ENCODE results near the gene REV3L. TPM values are rescaled to one million over a fixed set of nuclear protein-coding genes. Genes with fewer than 3 reads are reported as not detected.

Gene REV3L
- total and polyA plus RNA-seq, 9 of the 15 experiments (the other 6 are each of a cell fraction or from before 2014, with no cell fraction given): 5.5 to 24.4 (median 14.4) TPM

GRCh38 chr6:111492499-111492898 lies 9.5 kb upstream of the REV3L start:
- Histone ChIP-seq H3K79me2 (ENCODE audit: control insufficient read depth, insufficient read depth, low read length) (no peaks in the 10 kb centered on the region), H2AFZ (ENCODE audit: low read depth, low read length) (no peak overlapping the region), H3K9me1 (ENCODE audit: control insufficient read depth, insufficient read depth, low read length) (no peaks in the 10 kb centered on the region), H3K4me1 (replicated peaks in 1 of 2; ENCODE audit: control insufficient read depth in 2 of 2, insufficient read depth in 2 of 2, low read length in 2 of 2) (no peaks in the 10 kb centered on the region), H3K9me3 (replicated peaks; ENCODE audit: control insufficient read depth, insufficient read depth, low read depth, low read length) (no peaks in the 10 kb centered on the region), H3K36me3 (ENCODE audit: control insufficient read depth, insufficient read depth, low read length) (peaks cover 6% of the 10 kb centered on the region; the same call in 1 of the 3 replicates), H3K9ac (ENCODE audit: insufficient read depth in 1 of 2, low read depth in 2 of 2, low read length in 2 of 2) (no peak overlapping the region), H3K27me3 (ENCODE audit: control insufficient read depth in 2 of 2, insufficient read depth in 2 of 2, low read length in 2 of 2) (no peaks in the 10 kb centered on the region), H3K27ac (ENCODE audit: extremely low read depth, low read depth, low read length) (no peak overlapping the region), H3K4me3 (no peak overlapping the region), H4K20me1 (replicated peaks; ENCODE audit: control insufficient read depth, insufficient read depth, low read length) (no peaks in the 10 kb centered on the region), H3K4me2 (ENCODE audit: insufficient read depth, low read length) (no peak overlapping the region)
- intact Hi-C loops (cut with micrococcal nuclease) (no loop called here), in situ Hi-C loops (cut with MboI) (no loop called here)
- no TSS peak for BruUV-seq (replicated peaks)
- no peak for FAIRE-seq
- WGBS (ENCODE audit: insufficient coverage, low coverage, missing lambda C conversion rate): 84% methylated on average over 2 of the region's 2 CpGs
- CTCF ChIA-PET (ENCODE audit: low intra/inter-chr PET ratio): no interaction called here
- no peak for DNase-seq (ENCODE audit: extremely low read depth in 1 of 4, low spot score in 3 of 4)
- no peak; the same call in 2 of the 3 replicates for ATAC-seq
- POLR2A ChIA-PET: no interaction called here
- TF ChIP-seq NCOA6 (IDR thresholded peaks at IDR 0.05): no peak
- TF ChIP-seq SMAD2 (IDR thresholded peaks at IDR 0.05; ENCODE audit: low read depth, low read length): no peak
- TF ChIP-seq ZNF121 (CRISPR knock-in tag; conservative IDR thresholded peaks at IDR 0.05): peak; percentile 56; the same call in 1 of the 2 replicates
- TF ChIP-seq ZNF140 (CRISPR knock-in tag; IDR thresholded peaks at IDR 0.05): no peak

- CTCF ChIA-PET (ENCODE audit: low intra/inter-chr PET ratio): no interaction called here
- intact Hi-C loops (cut with micrococcal nuclease) (no loop called here), in situ Hi-C loops (cut with MboI) (no loop called here)
- no peak for FAIRE-seq
- WGBS (ENCODE audit: insufficient coverage, low coverage, missing lambda C conversion rate): 91% methylated on average over 3 of the region's 3 CpGs
- peaks cover 14% of the 10 kb centered on the region for H3K36me3 ChIP-seq (ENCODE audit: control insufficient read depth, insufficient read depth, low read length)
- no peak for DNase-seq (ENCODE audit: extremely low read depth in 1 of 4, low spot score in 3 of 4)
- H4K20me1 ChIP-seq (replicated peaks; ENCODE audit: control insufficient read depth, insufficient read depth, low read length): no peaks in the 10 kb centered on the region
- no peak overlapping the region for H3K27ac ChIP-seq (ENCODE audit: extremely low read depth, low read depth, low read length)
- H3K9me1 ChIP-seq (ENCODE audit: control insufficient read depth, insufficient read depth, low read length): no peaks in the 10 kb centered on the region
- BruUV-seq (replicated peaks): no TSS peak
- peaks cover 6% of the 10 kb centered on the region; the same call in 1 of the 2 replicates for H3K9me3 ChIP-seq (replicated peaks; ENCODE audit: control insufficient read depth, insufficient read depth, low read depth, low read length)
- H3K4me2 ChIP-seq (ENCODE audit: insufficient read depth, low read length): no peak overlapping the region
- H3K4me1 ChIP-seq (replicated peaks in 1 of 2; ENCODE audit: control insufficient read depth in 2 of 2, insufficient read depth in 2 of 2, low read length in 2 of 2): no peaks in the 10 kb centered on the region; a peak in 2 of 5 replicates
- no peak overlapping the region for H3K4me3 ChIP-seq
- H3K79me2 ChIP-seq (ENCODE audit: control insufficient read depth, insufficient read depth, low read length): peaks cover 21% of the 10 kb centered on the region
- no peak overlapping the region for H3K9ac ChIP-seq (ENCODE audit: insufficient read depth in 1 of 2, low read depth in 2 of 2, low read length in 2 of 2)
- no peak for ATAC-seq
- POLR2A ChIA-PET: interaction anchor here (1.4 kb wide), 1 partner anchor 19 kb away, joined by 4 read pairs; no protein-coding TSS in a partner anchor
- no peaks in the 10 kb centered on the region for H3K27me3 ChIP-seq (ENCODE audit: control insufficient read depth in 2 of 2, insufficient read depth in 2 of 2, low read length in 2 of 2)
- no peak overlapping the region for H2AFZ ChIP-seq (ENCODE audit: low read depth, low read length)
- TF ChIP-seq ZNF41 (CRISPR knock-in tag; conservative IDR thresholded peaks at IDR 0.05) (no peak), CTCF (IDR thresholded peaks at IDR 0.05 in 2 of 3, conservative IDR thresholded peaks at IDR 0.05 in 1 of 3; ENCODE audit: insufficient read depth in 2 of 3, low read depth in 1 of 3, low read length in 3 of 3) (no peak), IRF9 (tag; IDR thresholded peaks at IDR 0.05) (no peak), ESRRB (CRISPR knock-in tag; IDR thresholded peaks at IDR 0.05; ENCODE audit: borderline replicate concordance) (no peak), TFAP4 (CRISPR knock-in tag; IDR thresholded peaks at IDR 0.05; ENCODE audit: borderline replicate concordance) (no peak), ZBTB7A (IDR thresholded peaks at IDR 0.05; ENCODE audit: borderline replicate concordance, control insufficient read depth, low read depth, low read length) (no peak), MAX (CRISPR knock-in tag; IDR thresholded peaks at IDR 0.05) (no peak), ZC3H11A (IDR thresholded peaks at IDR 0.05; ENCODE audit: low read depth, low read length) (no peak), U2AF1 (optimal IDR thresholded peaks at IDR 0.05; ENCODE audit: low read depth, low read length) (no peak)
These were observed 7.0 kb upstream of the REV3L start for GRCh38 chr6:111490067-111490466.
